ENCODE measurements around the gene DUSP8. TPM values are rescaled to one million over a fixed set of nuclear protein-coding genes. Genes with fewer than 3 reads are reported as not detected.

The DUSP8 gene
- total RNA-seq, 1 experiment from 2014 or later: 0.69 TPM

GRCh38 chr11:1533342-1533725, 38.7 kb downstream of the DUSP8 start:
- no peak for DNase-seq (ENCODE audit: low read depth)

GRCh38 chr11:1532606-1533341, 39.3 kb downstream of the DUSP8 start:
- DNase-seq (ENCODE audit: low read depth): peak; percentile 71

GRCh38 chr11:1532014-1532586, 40.0 kb downstream of the DUSP8 start:
- no peak for DNase-seq (ENCODE audit: low read depth)

- no peak for DNase-seq (ENCODE audit: low read depth)
These were observed 40.5 kb downstream of the DUSP8 start for GRCh38 chr11:1531449-1532013.

GRCh38 chr11:1530686-1531448, 41.2 kb downstream of the DUSP8 start:
- no peak for DNase-seq (ENCODE audit: low read depth)

GRCh38 chr11:1529774-1530173, 42.3 kb downstream of the DUSP8 start:
- no peak for DNase-seq (ENCODE audit: low read depth)

GRCh38 chr11:1529286-1529685, 42.8 kb downstream of the DUSP8 start:
- DNase-seq (ENCODE audit: low read depth): no peak

- DNase-seq (ENCODE audit: low read depth): no peak
These were observed 43.4 kb downstream of the DUSP8 start for GRCh38 chr11:1528710-1529109.

- no peak for DNase-seq (ENCODE audit: low read depth)
These were observed 45.3 kb downstream of the DUSP8 start for GRCh38 chr11:1526785-1527184.

GRCh38 chr11:1523779-1524178, 48.3 kb downstream of the DUSP8 start:
- no peak for DNase-seq (ENCODE audit: low read depth)

- no peak for DNase-seq (ENCODE audit: low read depth)
These were observed 49.0 kb downstream of the DUSP8 start for GRCh38 chr11:1523077-1523476.

GRCh38 chr11:1522081-1522424, 50.0 kb downstream of the DUSP8 start:
- no peak for DNase-seq (ENCODE audit: low read depth)

- DNase-seq (ENCODE audit: low read depth): no peak
These were observed 50.5 kb downstream of the DUSP8 start for GRCh38 chr11:1521382-1522080.

- DNase-seq (ENCODE audit: low read depth): no peak
These were observed 51.3 kb downstream of the DUSP8 start for GRCh38 chr11:1520663-1521267.

- DNase-seq (ENCODE audit: low read depth): no peak
These were observed 51.8 kb downstream of the DUSP8 start for GRCh38 chr11:1520209-1520662.

GRCh38 chr11:1519028-1520010, 52.8 kb downstream of the DUSP8 start:
- DNase-seq (ENCODE audit: low read depth): no peak

- DNase-seq (ENCODE audit: low read depth): no peak
These were observed 53.8 kb downstream of the DUSP8 start for GRCh38 chr11:1518301-1518700.

GRCh38 chr11:1517117-1518005, 54.7 kb downstream of the DUSP8 start:
- DNase-seq (ENCODE audit: low read depth): no peak

All from Daoy (cell line).